GM12801 (cell line): ENCODE measurements around the gene IDI1.

Experiments
- TF ChIP-seq, protein P1 (sequence below): IDR thresholded peaks from one replicate; pipeline ENCODE4 v1.5.1; 2011; ENCODE audit warnings: control low read depth; ENCODE audit not compliant: insufficient read length; ENCODE audit errors: extremely low read depth

The IDI1 gene

DNA sequence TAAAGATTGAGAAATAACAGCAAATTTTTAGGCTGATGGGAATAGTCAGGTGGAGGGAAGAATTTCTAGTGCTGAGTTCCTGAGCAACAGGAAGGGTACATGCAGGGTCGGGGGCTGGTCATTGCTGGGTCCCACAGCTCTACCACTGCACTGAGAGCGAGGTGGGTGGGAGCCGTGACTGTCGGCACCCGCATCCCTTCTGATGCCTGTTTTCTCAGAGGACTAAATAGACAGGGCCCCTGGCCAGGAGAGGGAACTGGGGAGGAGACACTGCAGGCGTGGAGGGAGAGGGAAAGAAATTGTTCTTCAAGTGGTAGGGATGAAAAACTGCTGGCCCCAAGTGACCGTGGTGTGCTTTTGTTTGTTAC lies 53.4 kb downstream of the IDI1 start:
- TF ChIP-seq, protein P1, sequence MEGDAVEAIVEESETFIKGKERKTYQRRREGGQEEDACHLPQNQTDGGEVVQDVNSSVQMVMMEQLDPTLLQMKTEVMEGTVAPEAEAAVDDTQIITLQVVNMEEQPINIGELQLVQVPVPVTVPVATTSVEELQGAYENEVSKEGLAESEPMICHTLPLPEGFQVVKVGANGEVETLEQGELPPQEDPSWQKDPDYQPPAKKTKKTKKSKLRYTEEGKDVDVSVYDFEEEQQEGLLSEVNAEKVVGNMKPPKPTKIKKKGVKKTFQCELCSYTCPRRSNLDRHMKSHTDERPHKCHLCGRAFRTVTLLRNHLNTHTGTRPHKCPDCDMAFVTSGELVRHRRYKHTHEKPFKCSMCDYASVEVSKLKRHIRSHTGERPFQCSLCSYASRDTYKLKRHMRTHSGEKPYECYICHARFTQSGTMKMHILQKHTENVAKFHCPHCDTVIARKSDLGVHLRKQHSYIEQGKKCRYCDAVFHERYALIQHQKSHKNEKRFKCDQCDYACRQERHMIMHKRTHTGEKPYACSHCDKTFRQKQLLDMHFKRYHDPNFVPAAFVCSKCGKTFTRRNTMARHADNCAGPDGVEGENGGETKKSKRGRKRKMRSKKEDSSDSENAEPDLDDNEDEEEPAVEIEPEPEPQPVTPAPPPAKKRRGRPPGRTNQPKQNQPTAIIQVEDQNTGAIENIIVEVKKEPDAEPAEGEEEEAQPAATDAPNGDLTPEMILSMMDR, result no peak

- TF ChIP-seq, protein P1, result no peak
Observed at GRCh38 chr10:994836-995558, 53.9 kb downstream of the IDI1 start.

- TF ChIP-seq, protein P1, result no peak
Observed at GRCh38 chr10:992871-993270, 56.0 kb downstream of the IDI1 start.

DNA sequence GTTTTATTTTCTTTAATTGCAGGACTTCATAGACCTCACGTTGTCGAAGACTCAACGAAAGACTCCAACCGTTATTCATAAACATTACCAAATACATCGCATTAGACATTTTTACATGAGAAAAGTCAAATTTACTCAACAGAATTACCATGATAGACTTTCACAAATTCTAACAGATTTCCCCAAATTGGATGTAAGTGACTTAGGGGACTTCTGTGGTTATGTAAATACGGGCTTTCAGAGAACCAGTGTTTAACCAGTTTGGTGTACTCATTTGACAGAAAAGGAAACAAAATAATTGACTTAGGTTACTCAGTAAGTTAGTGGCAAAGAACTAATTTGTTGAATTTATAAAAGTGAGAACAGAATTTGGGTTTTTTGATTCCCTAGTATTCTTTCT lies 56.5 kb downstream of the IDI1 start:
- TF ChIP-seq, protein P1, result no peak

DNA sequence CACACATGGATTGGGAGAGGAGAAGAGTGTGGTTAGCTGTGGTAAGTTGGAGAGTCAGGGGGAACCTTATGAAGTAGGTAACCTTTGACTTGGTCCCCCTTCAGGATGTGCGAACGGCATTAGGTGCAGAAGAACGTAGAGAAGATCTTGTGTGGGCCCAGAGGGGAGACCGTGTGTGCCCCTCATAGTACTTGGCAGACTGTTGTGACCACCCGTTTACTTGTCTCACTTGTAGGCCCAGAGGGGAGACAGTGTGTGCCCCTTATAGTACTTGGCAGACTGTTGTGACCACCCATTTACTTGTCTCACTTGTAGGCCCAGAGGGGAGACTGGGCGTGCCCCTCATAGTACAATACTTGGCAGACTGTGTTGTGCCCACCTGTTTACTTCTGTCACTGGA lies 58.1 kb downstream of the IDI1 start:
- TF ChIP-seq, protein P1, result no peak
